ENCODE results near the gene EIF4B.

Gene EIF4B

DNA sequence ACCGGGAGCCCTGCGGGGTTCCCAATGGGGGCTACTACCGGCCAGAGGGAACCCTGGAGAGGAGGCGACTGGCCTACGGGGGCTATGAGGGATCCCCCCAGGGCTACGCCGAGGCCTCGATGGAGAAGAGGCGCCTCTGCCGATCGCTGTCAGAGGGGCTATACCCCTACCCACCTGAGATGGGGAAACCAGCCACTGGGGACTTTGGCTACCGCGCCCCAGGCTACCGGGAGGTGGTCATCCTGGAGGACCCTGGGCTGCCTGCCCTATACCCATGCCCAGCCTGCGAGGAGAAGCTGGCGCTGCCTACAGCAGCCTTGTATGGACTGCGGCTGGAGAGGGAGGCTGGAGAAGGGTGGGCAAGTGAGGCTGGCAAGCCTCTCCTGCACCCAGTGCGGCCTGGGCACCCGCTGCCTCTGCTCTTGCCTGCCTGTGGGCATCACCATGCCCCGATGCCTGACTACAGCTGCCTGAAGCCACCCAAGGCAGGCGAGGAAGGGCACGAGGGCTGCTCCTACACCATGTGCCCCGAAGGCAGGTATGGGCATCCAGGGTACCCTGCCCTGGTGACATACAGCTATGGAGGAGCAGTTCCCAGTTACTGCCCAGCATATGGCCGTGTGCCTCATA, 53.3 kb downstream of the EIF4B start:
- DNase-seq (ENCODE audit: low spot score): no peak

GRCh38 chr12:53060064-53060720, 53.9 kb downstream of the EIF4B start:
- no peak for DNase-seq (ENCODE audit: low spot score)

- DNase-seq (ENCODE audit: low spot score): no peak
These were observed 54.5 kb downstream of the EIF4B start for GRCh38 chr12:53060721-53061276.

- no peak for DNase-seq (ENCODE audit: low spot score)
These were observed 55.3 kb downstream of the EIF4B start for GRCh38 chr12:53061404-53062010.

- no peak for DNase-seq (ENCODE audit: low spot score)
These were observed 56.0 kb downstream of the EIF4B start for GRCh38 chr12:53062011-53062961.

GRCh38 chr12:53062977-53063707, 56.9 kb downstream of the EIF4B start:
- DNase-seq (ENCODE audit: low spot score): no peak

DNA sequence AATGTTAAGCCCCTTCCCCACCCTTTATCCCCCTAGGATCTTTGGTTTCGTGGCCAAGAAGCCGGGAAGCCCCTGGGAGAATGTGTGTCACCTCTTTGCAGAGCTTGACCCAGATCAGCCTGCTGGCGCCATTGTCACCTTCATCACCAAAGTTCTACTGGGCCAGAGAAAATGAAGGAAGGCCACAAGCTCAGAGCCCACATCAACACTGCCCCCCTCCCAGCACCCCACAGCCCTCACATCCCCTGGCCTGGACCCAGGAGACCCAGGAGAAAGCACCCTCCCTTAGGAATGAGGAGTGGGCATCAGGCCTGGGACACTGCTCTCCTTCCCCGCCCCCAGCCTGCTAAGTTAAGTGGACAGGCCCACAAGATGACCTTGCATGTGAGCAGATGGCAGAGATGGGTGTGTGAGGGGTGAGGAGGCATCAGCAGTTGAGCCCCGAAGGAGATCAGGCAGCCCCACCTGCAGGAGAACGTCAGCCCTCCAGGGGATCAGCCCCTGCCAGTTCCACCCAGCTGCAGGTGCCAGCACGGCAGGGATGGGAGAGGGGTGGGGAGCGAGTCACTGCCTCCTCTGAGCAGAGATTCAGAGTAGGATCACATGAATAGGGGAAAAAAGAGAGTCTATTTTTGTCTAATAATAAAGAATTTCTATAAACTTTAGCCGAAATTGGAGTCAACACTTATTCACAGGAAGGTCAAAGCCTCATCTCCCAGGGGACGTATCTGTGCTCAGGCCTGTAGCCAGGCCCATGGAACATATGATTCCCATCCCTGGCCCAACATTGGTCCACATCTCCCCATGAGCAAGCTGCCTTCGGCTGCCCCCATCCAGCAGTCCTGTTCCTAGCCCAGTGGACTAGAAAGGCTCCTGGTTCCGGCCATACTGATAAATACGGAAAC, 57.7 kb downstream of the EIF4B start:
- no peak for DNase-seq (ENCODE audit: low spot score)

- DNase-seq (ENCODE audit: low spot score): no peak
These were observed 58.6 kb downstream of the EIF4B start for GRCh38 chr12:53064613-53065436.

DNA sequence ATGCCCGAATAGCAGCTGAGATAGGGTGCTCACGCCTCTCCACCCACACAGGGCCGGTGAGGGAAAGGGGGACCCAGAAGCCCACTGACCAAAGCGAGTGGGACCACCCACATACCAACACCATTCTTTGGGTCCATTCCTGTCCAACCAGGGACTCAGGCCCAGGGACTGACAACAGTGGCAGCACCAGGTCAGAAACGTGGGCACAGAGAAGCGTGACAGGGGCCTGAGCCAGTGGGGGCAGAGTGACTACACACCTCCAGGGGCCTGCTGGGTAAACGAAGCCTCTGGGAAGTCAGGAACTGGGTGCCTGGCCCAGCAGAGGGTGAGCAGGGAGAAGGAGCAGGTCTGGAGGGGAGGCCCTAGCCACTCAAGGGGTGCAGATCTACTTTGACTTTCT, 59.2 kb downstream of the EIF4B start:
- DNase-seq (ENCODE audit: low spot score): no peak

GRCh38 chr12:53065975-53066931, 60.0 kb downstream of the EIF4B start:
- DNase-seq (ENCODE audit: low spot score): peak; percentile 87

GRCh38 chr12:53067074-53067992, 61.1 kb downstream of the EIF4B start:
- DNase-seq (ENCODE audit: low spot score): no peak

GRCh38 chr12:53067993-53068770, 61.9 kb downstream of the EIF4B start:
- DNase-seq (ENCODE audit: low spot score): no peak

DNA sequence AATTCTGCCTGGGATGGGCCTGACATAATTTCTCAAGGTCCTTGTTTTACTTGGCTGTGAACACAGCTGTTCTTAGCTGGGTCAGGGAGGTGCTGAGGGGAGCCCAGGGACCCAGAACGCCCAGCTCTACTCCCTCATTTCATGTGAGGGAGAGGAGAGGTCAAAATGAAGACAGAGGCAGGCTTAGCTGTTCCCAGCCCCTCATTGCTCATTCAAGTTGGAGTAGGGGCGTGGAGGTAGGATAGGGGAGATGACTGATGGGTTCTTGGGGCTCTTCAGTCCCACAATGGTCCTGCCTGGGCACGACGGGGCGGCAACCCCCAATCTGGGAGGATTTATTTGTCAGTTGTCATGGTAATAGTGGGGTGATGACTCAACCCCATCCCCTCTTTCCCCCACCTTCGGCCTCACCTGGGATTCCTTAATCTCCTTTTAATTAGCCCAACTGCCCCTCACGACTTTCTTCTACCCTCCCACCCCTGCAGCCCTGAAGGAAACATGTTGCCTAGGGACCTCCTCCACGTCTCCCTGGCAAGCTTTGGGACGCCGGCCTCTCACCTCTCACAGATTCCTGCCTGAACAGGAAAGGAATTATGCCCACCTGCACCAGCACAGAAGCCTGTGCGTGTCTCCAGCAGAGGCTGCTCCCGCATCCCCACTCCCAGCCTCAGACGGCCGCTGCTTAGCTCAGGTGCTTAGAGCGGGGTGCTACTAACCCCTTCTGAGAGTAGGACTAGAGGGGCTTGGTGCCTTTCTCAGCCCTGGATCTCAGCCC, 62.7 kb downstream of the EIF4B start:
- no peak for DNase-seq (ENCODE audit: low spot score)

- no peak for DNase-seq (ENCODE audit: low spot score)
These were observed 63.6 kb downstream of the EIF4B start for GRCh38 chr12:53069621-53070410.

Data from Ammon's horn (tissue), 1 donor.